Loucy (cell line): ENCODE results near the gene MEIS3.

ENCODE experiments used
- CTCF ChIP-seq: fragments of 200-600 bp; sonication (generic); conservative IDR thresholded peaks from 2 replicates; pipeline ENCODE4 v1.5.1; 2014; ENCODE audit warnings: mild to moderate bottlenecking, antibody characterized with exemption, low read length
- EZH2phosphoT487 ChIP-seq: fragments of 200-600 bp; IDR thresholded peaks from 2 replicates; pipeline ENCODE4 v1.6.1; 2018; ENCODE audit warnings: antibody characterized with exemption, mild to moderate bottlenecking, moderate library complexity, borderline replicate concordance

DNA sequence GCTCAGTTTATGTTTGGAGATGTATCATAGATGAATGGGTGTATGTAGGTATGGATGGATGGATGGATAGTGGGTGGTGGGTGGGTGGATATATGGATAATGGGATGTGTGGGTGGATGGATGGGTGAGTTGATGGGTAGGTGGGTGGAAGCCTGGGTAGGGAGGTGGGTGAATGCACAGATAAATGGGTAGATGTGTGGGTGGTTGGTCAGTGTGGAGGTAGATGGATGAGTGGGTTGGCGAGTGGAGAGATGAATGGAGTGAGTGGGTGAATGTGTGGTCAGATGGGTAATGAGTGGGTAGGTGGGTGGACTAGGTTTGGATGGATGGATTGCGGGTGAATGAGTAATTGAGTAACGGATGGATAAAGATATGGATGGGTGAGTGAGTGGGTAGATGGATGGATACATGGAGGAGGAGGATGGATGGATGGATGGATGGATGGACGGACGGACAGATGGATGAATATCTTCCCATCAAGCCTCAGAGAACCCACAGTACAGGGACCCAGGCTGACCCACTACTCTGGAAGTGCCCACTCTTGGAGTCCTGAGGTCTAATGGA, 13.4 kb downstream of the MEIS3 start:
- TF ChIP-seq CTCF = no peak
- TF ChIP-seq EZH2phosphoT487 = no peak
